ENCODE data around the gene MAD1L1.
"Not testable (repeated sequence)": the region's sequence is repeated elsewhere in the genome, so short reads cannot be mapped to it uniquely, and the experiment has no call there.

GRCh38 chr7:1860881-1861798 lies 371.6 kb downstream of the MAD1L1 start:
- TF ChIP-seq EZH2 (IDR thresholded peaks at IDR 0.05); POLR2AphosphoS5 (IDR thresholded peaks at IDR 0.05; ENCODE audit: borderline replicate concordance, low read depth, low read length); FOXP2 (optimal IDR thresholded peaks at IDR 0.05; ENCODE audit: control extremely low read depth, extremely low read length, insufficient read depth): not testable (repeated sequence)
